ENCODE results near the gene RAB19. TPM values are rescaled to one million over a fixed set of nuclear protein-coding genes. Genes with fewer than 3 reads are reported as not detected.

Gene RAB19
- total and polyA plus RNA-seq, 9 of the 15 experiments (the other 6 are each of a cell fraction or from before 2014, with no cell fraction given), result not detected

GRCh38 chr7:140433396-140433795, 29.5 kb downstream of the RAB19 start:
- H3K79me2 ChIP-seq (ENCODE audit: control insufficient read depth, insufficient read depth, low read length), result no peaks in the 10 kb centered on the region
- BruUV-seq (replicated peaks), result no TSS peak
- peaks cover 23 to 39% of the 10 kb centered on the region in 2 experiments for H3K27me3 ChIP-seq (ENCODE audit: control insufficient read depth in 2 of 2, insufficient read depth in 2 of 2, low read length in 2 of 2)
- in situ Hi-C loops (cut with MboI) (no loop called here), intact Hi-C loops (cut with micrococcal nuclease) (no loop called here)
- no peak overlapping the region for H3K27ac ChIP-seq (ENCODE audit: extremely low read depth, low read depth, low read length)
- H3K36me3 ChIP-seq (ENCODE audit: control insufficient read depth, insufficient read depth, low read length), result no peaks in the 10 kb centered on the region
- DNase-seq (ENCODE audit: extremely low read depth in 1 of 4, low spot score in 3 of 4), result peak in 1 of 4 experiments; percentile 8
- no peak for ATAC-seq
- WGBS (ENCODE audit: insufficient coverage, low coverage, missing lambda C conversion rate), result 5% methylated on average over 3 of the region's 3 CpGs
- peaks cover 2% of the 10 kb centered on the region for H3K9me3 ChIP-seq (replicated peaks; ENCODE audit: control insufficient read depth, insufficient read depth, low read depth, low read length)
- no peaks in the 10 kb centered on the region for H4K20me1 ChIP-seq (replicated peaks; ENCODE audit: control insufficient read depth, insufficient read depth, low read length)
- H3K4me1 ChIP-seq (replicated peaks in 1 of 2; ENCODE audit: control insufficient read depth in 2 of 2, insufficient read depth in 2 of 2, low read length in 2 of 2), result peaks cover 0 to 10% of the 10 kb centered on the region in 2 experiments; a peak in 2 of 5 replicates
- H3K4me2 ChIP-seq (ENCODE audit: insufficient read depth, low read length), result no peak overlapping the region
- H3K9me1 ChIP-seq (ENCODE audit: control insufficient read depth, insufficient read depth, low read length), result no peaks in the 10 kb centered on the region
- no peak overlapping the region for H3K9ac ChIP-seq (ENCODE audit: insufficient read depth in 1 of 2, low read depth in 2 of 2, low read length in 2 of 2)
- H2AFZ ChIP-seq (ENCODE audit: low read depth, low read length), result no peak overlapping the region
- CTCF ChIA-PET (ENCODE audit: low intra/inter-chr PET ratio), result no interaction called here
- FAIRE-seq, result no peak
- POLR2A ChIA-PET, result no interaction called here
- no peak overlapping the region for H3K4me3 ChIP-seq
- TF ChIP-seq ARNT (IDR thresholded peaks at IDR 0.05) (no peak), KAT2B (IDR thresholded peaks at IDR 0.05; ENCODE audit: low read depth, low read length) (no peak), THRB (CRISPR knock-in tag; conservative IDR thresholded peaks at IDR 0.05) (no peak), MTA2 (IDR thresholded peaks at IDR 0.05; ENCODE audit: low read depth) (no peak), GABPB2 (CRISPR knock-in tag; conservative IDR thresholded peaks at IDR 0.05) (no peak), HLTF (IDR thresholded peaks at IDR 0.05) (no peak), FOXO4 (CRISPR knock-in tag; IDR thresholded peaks at IDR 0.05) (no peak), RFX7 (CRISPR knock-in tag; IDR thresholded peaks at IDR 0.05) (no peak), ZBTB40 (IDR thresholded peaks at IDR 0.05) (no peak), ZBTB40 (CRISPR knock-in tag; IDR thresholded peaks at IDR 0.05) (no peak), CBX2 (IDR thresholded peaks at IDR 0.05; ENCODE audit: insufficient read depth, low read length, poor library complexity, severe bottlenecking) (no peak), CTBP1 (IDR thresholded peaks at IDR 0.05; ENCODE audit: borderline replicate concordance) (no peak)
